ENCODE data around the gene KRTAP5-5. TPM values are rescaled to one million over a fixed set of nuclear protein-coding genes. Genes with fewer than 3 reads are reported as not detected.

KRTAP5-5 gene
- total RNA-seq, 1 donor from 2014 or later = not detected

DNA sequence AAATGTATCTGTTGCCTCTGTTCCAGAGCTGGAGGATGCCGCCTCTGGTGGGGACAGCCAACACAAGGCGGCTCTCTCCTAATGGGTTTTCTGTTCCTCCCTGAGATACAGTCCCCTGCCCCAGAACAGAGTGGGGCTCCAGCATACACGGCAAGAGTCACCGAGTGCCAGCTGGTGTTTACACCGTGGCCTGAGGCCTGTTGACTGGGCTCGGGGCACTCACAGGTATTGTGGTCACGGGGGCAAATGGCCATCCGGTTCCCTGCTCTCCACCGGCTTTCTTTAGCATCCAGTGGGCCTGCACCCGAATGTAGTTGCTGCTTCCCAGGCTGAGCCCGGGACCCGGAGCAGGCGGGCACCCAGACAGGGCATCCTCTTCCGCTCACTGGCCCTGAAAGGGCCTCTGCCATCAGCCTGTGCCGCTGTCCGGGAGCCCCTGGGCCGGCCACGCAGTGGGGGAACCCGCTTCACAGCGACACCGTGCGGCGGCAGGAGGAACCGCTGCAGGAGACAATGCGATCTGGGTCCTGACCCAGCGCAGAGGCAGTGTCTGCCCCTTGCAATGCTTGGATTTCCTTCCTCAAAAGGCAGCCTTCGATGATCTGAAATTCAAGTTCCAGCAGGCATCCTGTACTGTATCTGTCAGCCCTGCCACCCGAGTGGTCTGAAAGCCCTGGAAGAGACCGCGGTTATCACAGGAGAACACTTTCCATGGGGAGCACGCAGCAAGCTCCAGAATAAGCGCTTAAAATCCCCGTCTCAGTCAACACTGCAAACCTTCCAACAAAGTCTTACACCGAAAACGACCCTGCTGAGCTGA lies 859 bp upstream of the KRTAP5-5 start:
- no peaks in the 10 kb centered on the region for H3K36me3 Mint-ChIP-seq (ENCODE audit: low read depth)
- H3K27me3 Mint-ChIP-seq (ENCODE audit: low read depth) = peaks cover 66% of the 10 kb centered on the region
- no peaks in the 10 kb centered on the region for H3K4me1 Mint-ChIP-seq (ENCODE audit: low read depth)
- no peaks in the 10 kb centered on the region for H3K9me3 Mint-ChIP-seq (ENCODE audit: low read depth)
- H3K27ac Mint-ChIP-seq (ENCODE audit: unreplicated experiment) = no peak overlapping the region
- DNase-seq (ENCODE audit: low spot score) = peak; percentile 75
- H3K4me3 Mint-ChIP-seq (ENCODE audit: unreplicated experiment) = no peak overlapping the region
- peak; percentile 92 for TF ChIP-seq CTCF (IDR thresholded peaks at IDR 0.05)

- Mint-ChIP-seq H3K9me3 (ENCODE audit: low read depth) (no peaks in the 10 kb centered on the region), H3K4me3 (ENCODE audit: unreplicated experiment) (no peak overlapping the region), H3K36me3 (ENCODE audit: low read depth) (no peaks in the 10 kb centered on the region), H3K27me3 (ENCODE audit: low read depth) (peaks cover 62% of the 10 kb centered on the region), H3K27ac (ENCODE audit: unreplicated experiment) (no peak overlapping the region), H3K4me1 (ENCODE audit: low read depth) (no peaks in the 10 kb centered on the region)
- no peak for TF ChIP-seq CTCF (IDR thresholded peaks at IDR 0.05)
- DNase-seq (ENCODE audit: low spot score) = peak; percentile 41
Observed at GRCh38 chr11:1630271-1630670, 696 bp downstream of the KRTAP5-5 start.

DNA sequence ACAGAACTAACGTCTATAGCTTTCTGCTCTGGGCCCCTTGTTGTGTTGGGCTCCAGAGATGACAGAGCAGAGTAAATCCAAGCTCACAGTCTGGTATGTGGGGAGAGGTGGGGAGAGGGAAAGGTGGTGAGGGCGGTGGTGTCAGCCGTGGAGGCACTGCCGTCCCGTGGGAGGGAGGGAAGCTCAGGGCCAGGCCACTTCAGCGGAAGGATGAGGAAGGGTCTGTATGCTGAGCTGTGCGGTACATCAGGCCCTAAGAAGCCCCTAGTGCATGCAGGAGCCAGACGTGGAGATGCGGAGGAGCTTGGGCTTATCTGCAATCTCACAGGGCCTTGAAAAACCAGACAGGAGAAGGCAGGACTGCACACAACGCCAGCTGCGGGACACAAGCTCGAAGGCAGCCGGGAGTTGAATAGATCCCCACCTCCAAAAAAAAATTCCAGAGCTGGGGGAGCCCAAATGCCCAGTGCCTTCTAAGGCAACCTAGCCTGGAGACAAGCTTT lies 1.5 kb downstream of the KRTAP5-5 start:
- H3K4me3 Mint-ChIP-seq (ENCODE audit: unreplicated experiment) = no peak overlapping the region
- no peak for TF ChIP-seq CTCF (IDR thresholded peaks at IDR 0.05)
- peaks cover 62% of the 10 kb centered on the region for H3K27me3 Mint-ChIP-seq (ENCODE audit: low read depth)
- H3K27ac Mint-ChIP-seq (ENCODE audit: unreplicated experiment) = no peak overlapping the region
- no peaks in the 10 kb centered on the region for H3K36me3 Mint-ChIP-seq (ENCODE audit: low read depth)
- peak; percentile 73 for DNase-seq (ENCODE audit: low spot score)
- H3K4me1 Mint-ChIP-seq (ENCODE audit: low read depth) = no peaks in the 10 kb centered on the region
- no peaks in the 10 kb centered on the region for H3K9me3 Mint-ChIP-seq (ENCODE audit: low read depth)

DNA sequence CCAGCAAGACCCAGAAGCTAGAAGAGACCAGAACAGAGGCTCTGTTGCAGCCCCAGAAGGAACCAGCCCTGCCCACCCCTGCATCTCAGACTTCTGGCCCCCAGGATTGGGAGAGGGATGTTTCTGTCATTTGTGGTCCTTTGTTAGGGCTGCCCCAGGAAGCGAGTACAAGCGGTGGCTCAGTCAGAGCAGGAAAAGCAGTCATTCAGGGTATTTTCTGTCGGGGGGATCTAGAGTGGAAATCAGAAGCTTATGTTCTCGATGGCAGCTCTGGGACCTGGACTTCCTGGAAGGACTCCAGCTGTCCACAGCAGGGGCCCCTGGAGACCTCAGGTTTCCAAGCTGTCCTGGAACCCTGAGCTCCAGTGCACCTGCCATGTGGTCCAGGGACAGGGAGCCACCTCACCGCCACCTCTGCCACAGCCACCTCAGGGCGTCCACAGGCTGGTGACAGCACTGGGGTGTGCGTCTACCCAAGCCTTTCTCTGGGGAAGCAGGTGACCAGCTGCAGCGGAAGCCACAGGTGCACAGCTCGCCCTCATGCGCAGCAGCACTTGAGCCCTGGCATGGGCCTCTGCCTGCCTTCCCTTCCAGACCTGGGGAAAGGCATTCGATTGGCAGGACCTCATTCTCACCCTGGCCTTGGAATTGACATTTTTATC lies 2.6 kb downstream of the KRTAP5-5 start:
- H3K9me3 Mint-ChIP-seq (ENCODE audit: low read depth) = no peaks in the 10 kb centered on the region
- peak; percentile 44 for DNase-seq (ENCODE audit: low spot score)
- no peak overlapping the region for H3K4me3 Mint-ChIP-seq (ENCODE audit: unreplicated experiment)
- no peak overlapping the region for H3K27ac Mint-ChIP-seq (ENCODE audit: unreplicated experiment)
- no peak for TF ChIP-seq CTCF (IDR thresholded peaks at IDR 0.05)
- H3K36me3 Mint-ChIP-seq (ENCODE audit: low read depth) = no peaks in the 10 kb centered on the region
- peaks cover 61% of the 10 kb centered on the region for H3K27me3 Mint-ChIP-seq (ENCODE audit: low read depth)
- no peaks in the 10 kb centered on the region for H3K4me1 Mint-ChIP-seq (ENCODE audit: low read depth)

DNA sequence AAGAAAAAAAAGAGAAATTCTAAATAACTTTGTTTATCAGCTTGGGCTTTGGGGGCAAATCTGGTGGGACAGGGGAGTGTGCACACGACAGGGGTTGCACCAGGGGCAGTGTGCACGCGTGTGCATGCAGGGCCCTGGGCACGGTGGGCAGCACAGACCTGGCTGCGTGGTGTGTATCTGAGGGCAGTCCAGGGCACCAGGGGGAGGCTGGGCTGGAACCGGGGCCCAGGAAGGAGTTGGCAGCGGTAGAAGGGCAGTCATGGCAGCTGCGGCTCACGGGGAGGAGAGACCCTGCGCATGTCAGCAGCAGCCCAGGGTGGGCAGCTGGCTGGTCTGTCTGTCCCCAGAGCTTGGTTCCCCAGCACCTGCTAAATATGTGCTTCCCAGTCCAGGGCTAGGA lies 4.3 kb downstream of the KRTAP5-5 start:
- Mint-ChIP-seq H3K36me3 (ENCODE audit: low read depth) (no peaks in the 10 kb centered on the region), H3K4me3 (ENCODE audit: unreplicated experiment) (no peak overlapping the region), H3K27ac (ENCODE audit: unreplicated experiment) (no peak overlapping the region), H3K27me3 (ENCODE audit: low read depth) (peaks cover 60% of the 10 kb centered on the region), H3K9me3 (ENCODE audit: low read depth) (no peaks in the 10 kb centered on the region), H3K4me1 (ENCODE audit: low read depth) (no peaks in the 10 kb centered on the region)
- DNase-seq (ENCODE audit: low spot score) = peak; percentile 21
- no peak for TF ChIP-seq CTCF (IDR thresholded peaks at IDR 0.05)

Data from chondrocyte (in vitro differentiated cells).